H9 (cell line): ENCODE data around the gene PTGES2. TPM values are rescaled to one million over a fixed set of nuclear protein-coding genes. Genes with fewer than 3 reads are reported as not detected.

Experiments
- DNase-seq: peaks from one replicate; pipeline ENCODE4 v3.0.0-alpha.2; 2017
- H2AFZ ChIP-seq: one replicate; pipeline ENCODE4 v1.6.1; 2013; ENCODE audit warnings: mild to moderate bottlenecking, low read length, control low read depth, moderate library complexity
- H2AK5ac ChIP-seq: 2 replicates; pipeline ENCODE4 v1.6.1; 2013; ENCODE audit warnings: low read length, control low read depth, mixed read lengths; ENCODE audit not compliant: insufficient read length
- H2BK120ac ChIP-seq: one replicate; pipeline ENCODE4 v1.6.1; 2013; ENCODE audit warnings: low read depth, mild to moderate bottlenecking, low read length, control low read depth, inconsistent platforms; ENCODE audit not compliant: poor library complexity, severe bottlenecking
- H2BK12ac ChIP-seq: 2 replicates; pipeline ENCODE4 v1.6.1; 2013; ENCODE audit warnings: low read length, control low read depth, mixed read lengths, low read depth; ENCODE audit not compliant: insufficient read length
- H2BK15ac ChIP-seq: 2 replicates; pipeline ENCODE4 v1.6.1; 2013; ENCODE audit warnings: low read depth, low read length, control low read depth
- H2BK20ac ChIP-seq: one replicate; pipeline ENCODE4 v1.6.1; 2013; ENCODE audit warnings: low read depth, mild to moderate bottlenecking, low read length, control low read depth, inconsistent platforms; ENCODE audit not compliant: poor library complexity, severe bottlenecking
- H2BK5ac ChIP-seq: 2 replicates; pipeline ENCODE4 v1.6.1; 2013; ENCODE audit warnings: low read length, control low read depth, mixed read lengths; ENCODE audit not compliant: insufficient read length
- H3K14ac ChIP-seq: 2 replicates; pipeline ENCODE4 v1.6.1; 2013; ENCODE audit warnings: low read length, control low read depth; ENCODE audit not compliant: insufficient read depth
- H3K18ac ChIP-seq: 2 replicates; pipeline ENCODE4 v1.6.1; 2013; ENCODE audit warnings: low read depth, mild to moderate bottlenecking, mixed read lengths, low read length, control low read depth; ENCODE audit not compliant: insufficient read length
- H3K23ac ChIP-seq: 2 replicates; pipeline ENCODE4 v1.6.1; 2013; ENCODE audit warnings: low read length, control low read depth, mixed read lengths, low read depth; ENCODE audit not compliant: insufficient read length
- H3K23me2 ChIP-seq: 2 replicates; pipeline ENCODE4 v1.6.1; 2013; ENCODE audit warnings: low read depth, mild to moderate bottlenecking, mixed read lengths, low read length, control low read depth; ENCODE audit not compliant: insufficient read length, poor library complexity, severe bottlenecking
- H3K27ac ChIP-seq: 2 replicates; pipeline ENCODE4 v1.5.1; 2013; ENCODE audit warnings: low read length, control low read depth, mixed read lengths, low read depth; ENCODE audit not compliant: insufficient read length
- H3K27me3 ChIP-seq: 2 replicates; pipeline ENCODE4 v1.6.1; 2013; ENCODE audit warnings: low read length, control low read depth, inconsistent platforms; ENCODE audit not compliant: insufficient read depth
- H3K4ac ChIP-seq: 2 replicates; pipeline ENCODE4 v1.6.1; 2013; ENCODE audit warnings: low read depth, mild to moderate bottlenecking, control low read depth, inconsistent platforms, low read length, moderate library complexity
- H3K4me1 ChIP-seq: 2 replicates; pipeline ENCODE4 v1.6.1; 2013; ENCODE audit warnings: low read length, control low read depth, inconsistent platforms; ENCODE audit not compliant: insufficient read depth
- H3K4me2 ChIP-seq: 2 replicates; pipeline ENCODE4 v1.6.1; 2013; ENCODE audit warnings: low read length, control low read depth, mixed read lengths; ENCODE audit not compliant: insufficient read length, insufficient read depth
- H3K56ac ChIP-seq: 2 replicates; pipeline ENCODE4 v1.6.1; 2013; ENCODE audit warnings: low read depth, mild to moderate bottlenecking, mixed read lengths, low read length, control low read depth; ENCODE audit not compliant: insufficient read length
- H3K79me1 ChIP-seq: 2 replicates; pipeline ENCODE4 v1.6.1; 2013; ENCODE audit warnings: low read depth, mild to moderate bottlenecking, moderate library complexity, low read length, control low read depth, inconsistent platforms; ENCODE audit not compliant: insufficient read depth, poor library complexity, severe bottlenecking
- H3K79me2 ChIP-seq: 2 replicates; pipeline ENCODE4 v1.6.1; 2013; ENCODE audit warnings: low read length, control low read depth, inconsistent platforms; ENCODE audit not compliant: insufficient read depth
- H3K9ac ChIP-seq: 2 replicates; pipeline ENCODE4 v1.6.1; 2013; ENCODE audit warnings: low read length, control low read depth, mixed read lengths; ENCODE audit not compliant: insufficient read length; ENCODE audit errors: extremely low read depth
- H3K9me3 ChIP-seq: one replicate; pipeline ENCODE4 v1.6.1; 2013; ENCODE audit warnings: low read depth, low read length, inconsistent platforms; ENCODE audit not compliant: control insufficient read depth
- H3T11ph ChIP-seq: one replicate; pipeline ENCODE4 v1.6.1; 2013; ENCODE audit warnings: mild to moderate bottlenecking, low read length, control low read depth, inconsistent platforms
- H4K20me1 ChIP-seq: one replicate; pipeline ENCODE4 v1.6.1; 2013; ENCODE audit not compliant: control insufficient read depth, insufficient read length, insufficient read depth
- H4K5ac ChIP-seq: 2 replicates; pipeline ENCODE4 v1.6.1; 2013; ENCODE audit warnings: low read depth, mild to moderate bottlenecking, mixed read lengths, low read length, control low read depth; ENCODE audit not compliant: insufficient read length
- H4K8ac ChIP-seq: replicated peaks from 2 replicates; pipeline ENCODE4 v1.6.1; 2013; ENCODE audit warnings: low read length, control low read depth, mixed read lengths, low read depth; ENCODE audit not compliant: insufficient read length
- H4K91ac ChIP-seq: 2 replicates; pipeline ENCODE4 v1.6.1; 2013; ENCODE audit warnings: low read depth, mild to moderate bottlenecking, moderate library complexity, mixed read lengths, low read length, control low read depth; ENCODE audit not compliant: insufficient read length
- H3K27ac Mint-ChIP-seq, 3 experiments: 2 replicates in 2 of 3; 3 replicates in 1 of 3; pipeline ENCODE4 v1.8.0; 2020 to 2021; ENCODE audit warnings: mixed read lengths in 3 of 3, mild to moderate bottlenecking in 1 of 3, moderate library complexity in 1 of 3
- H3K27me3 Mint-ChIP-seq: 2 replicates; pipeline ENCODE4 v1.8.0; 2021; ENCODE audit warnings: low read depth, mild to moderate bottlenecking, moderate library complexity, mixed read lengths
- H3K36me3 Mint-ChIP-seq, 3 experiments: 2 replicates in 2 of 3; 3 replicates in 1 of 3; pipeline ENCODE4 v1.8.0; 2020 to 2021; ENCODE audit warnings: low read depth in 3 of 3, mixed read lengths in 3 of 3; ENCODE audit not compliant: insufficient read depth in 1 of 3
- H3K4me1 Mint-ChIP-seq, 2 experiments: 2 replicates each; pipeline ENCODE4 v1.8.0; 2020; ENCODE audit warnings: mixed read lengths in 2 of 2
- H3K4me3 Mint-ChIP-seq, 2 experiments: 2 replicates in 1 of 2; 3 replicates in 1 of 2; pipeline ENCODE4 v1.8.0; 2020 to 2021; ENCODE audit warnings: mild to moderate bottlenecking in 2 of 2, mixed read lengths in 2 of 2, moderate library complexity in 1 of 2
- H3K9me3 Mint-ChIP-seq, 2 experiments: 2 replicates in 1 of 2; 3 replicates in 1 of 2; pipeline ENCODE4 v1.8.0; 2020; ENCODE audit warnings: mild to moderate bottlenecking in 2 of 2, mixed read lengths in 2 of 2, moderate library complexity in 1 of 2
- WGBS: extraction: QIAGEN DNeasy Blood & Tissue Kit; methylation state at CpG from one replicate; pipeline ENCODE4 v1.1.7; 2013; ENCODE audit warnings: missing lambda C conversion rate, low lambda C conversion rate, mixed read lengths; ENCODE audit not compliant: insufficient read length; ENCODE audit errors: extremely low coverage; 5-methylcytosine and 5-hydroxymethylcytosine counted together
- total RNA-seq: library from RNA; stranded (reverse); gene quantifications from 2 replicates; pipeline ENCODE4 v1.2.1, GENCODE V29; 2021
- TF ChIP-seq, protein P1 (sequence below): fragments of 200-600 bp; sonication (generic); conservative IDR thresholded peaks from 3 replicates; pipeline ENCODE4 v1.8.0; 2021; ENCODE audit warnings: antibody characterized with exemption, mild to moderate bottlenecking

The PTGES2 gene
- total RNA-seq, 1 experiment from 2014 or later, result 63.9 TPM

DNA sequence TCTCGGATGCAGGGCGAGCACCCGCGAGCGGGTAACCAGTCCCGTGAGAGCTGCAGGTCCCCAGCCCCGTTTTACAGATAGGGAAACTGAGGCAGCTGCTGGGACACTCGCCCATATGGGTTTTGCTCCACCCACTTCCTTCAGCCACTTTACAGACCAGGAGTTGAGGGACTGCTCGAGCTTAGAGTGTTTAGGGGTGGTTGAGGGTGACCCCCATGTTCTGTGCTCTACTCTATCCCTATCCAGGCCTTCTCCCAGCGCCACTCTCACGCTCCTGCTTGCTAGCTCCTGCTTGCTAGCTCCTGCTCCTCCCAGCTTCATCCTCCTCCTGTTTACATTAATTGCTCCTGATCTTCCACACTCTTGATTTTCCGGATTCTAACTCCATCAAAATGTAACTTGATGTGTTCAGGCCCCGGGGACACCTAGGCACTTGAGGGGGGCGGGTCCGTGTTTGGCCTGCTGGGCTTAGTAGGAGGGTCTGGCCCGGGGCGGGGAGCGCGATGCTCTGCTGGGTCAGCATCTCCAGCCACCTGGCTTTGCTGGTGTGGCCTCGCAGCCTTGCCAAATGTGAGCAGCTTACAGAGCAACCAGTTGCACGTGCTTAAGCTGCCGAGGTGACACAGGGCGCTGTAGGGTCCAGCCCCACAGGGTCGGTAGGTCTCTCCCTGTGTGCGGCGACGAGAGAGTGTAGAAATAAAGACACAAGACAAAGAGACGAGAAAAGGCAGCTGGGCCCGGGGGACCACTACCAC, 1.5 kb upstream of the PTGES2 start:
- Histone ChIP-seq H3K9ac (no peak overlapping the region), H2AFZ (no peak overlapping the region)
- no CpG with 5 or more reads among the region's 29 CpGs for WGBS

More for the DNA sequence above, 1.5 kb upstream of the PTGES2 start:
- H3K27me3 Mint-ChIP-seq, result peaks cover 45% of the 10 kb centered on the region
- no peak overlapping the region for H3K27ac ChIP-seq
- peaks cover 12% of the 10 kb centered on the region for H3K23me2 ChIP-seq
- no peaks in the 10 kb centered on the region for H3K79me2 ChIP-seq
- no peak overlapping the region for H2AK5ac ChIP-seq
- H2BK20ac ChIP-seq, result no peak overlapping the region
- H2BK5ac ChIP-seq, result no peak overlapping the region
- H2BK15ac ChIP-seq, result no peak overlapping the region
- no peak overlapping the region for H3K56ac ChIP-seq
- H2BK120ac ChIP-seq, result no peak overlapping the region
- no peaks in the 10 kb centered on the region for H3K9me3 ChIP-seq
- H3K36me3 Mint-ChIP-seq, result peaks cover 9 to 23% (median 16%) of the 10 kb centered on the region in 3 experiments
- H4K91ac ChIP-seq, result no peak overlapping the region
- no peak overlapping the region for H3K4ac ChIP-seq
- no peak overlapping the region for H3K23ac ChIP-seq
- 0 out of 2 replicates have a peak, but pooled peaks cover 3% of the 10 kb centered on the region for H3K27me3 ChIP-seq
- H3K4me1 ChIP-seq, result no peaks in the 10 kb centered on the region
- no peak overlapping the region for H3K27ac Mint-ChIP-seq
- peak overlapping the region; percentile 58 for H3K4me2 ChIP-seq
- H4K5ac ChIP-seq, result no peak overlapping the region
- H4K20me1 ChIP-seq, result no peaks in the 10 kb centered on the region
- TF ChIP-seq, protein P1, sequence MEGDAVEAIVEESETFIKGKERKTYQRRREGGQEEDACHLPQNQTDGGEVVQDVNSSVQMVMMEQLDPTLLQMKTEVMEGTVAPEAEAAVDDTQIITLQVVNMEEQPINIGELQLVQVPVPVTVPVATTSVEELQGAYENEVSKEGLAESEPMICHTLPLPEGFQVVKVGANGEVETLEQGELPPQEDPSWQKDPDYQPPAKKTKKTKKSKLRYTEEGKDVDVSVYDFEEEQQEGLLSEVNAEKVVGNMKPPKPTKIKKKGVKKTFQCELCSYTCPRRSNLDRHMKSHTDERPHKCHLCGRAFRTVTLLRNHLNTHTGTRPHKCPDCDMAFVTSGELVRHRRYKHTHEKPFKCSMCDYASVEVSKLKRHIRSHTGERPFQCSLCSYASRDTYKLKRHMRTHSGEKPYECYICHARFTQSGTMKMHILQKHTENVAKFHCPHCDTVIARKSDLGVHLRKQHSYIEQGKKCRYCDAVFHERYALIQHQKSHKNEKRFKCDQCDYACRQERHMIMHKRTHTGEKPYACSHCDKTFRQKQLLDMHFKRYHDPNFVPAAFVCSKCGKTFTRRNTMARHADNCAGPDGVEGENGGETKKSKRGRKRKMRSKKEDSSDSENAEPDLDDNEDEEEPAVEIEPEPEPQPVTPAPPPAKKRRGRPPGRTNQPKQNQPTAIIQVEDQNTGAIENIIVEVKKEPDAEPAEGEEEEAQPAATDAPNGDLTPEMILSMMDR, result no peak
- no peak overlapping the region for H3K14ac ChIP-seq
- peaks cover 13 to 16% of the 10 kb centered on the region in 2 experiments for H3K4me1 Mint-ChIP-seq
- H4K8ac ChIP-seq, result no peak overlapping the region
- no peak overlapping the region for H2BK12ac ChIP-seq
- H3K9me3 Mint-ChIP-seq, result peaks cover 9 to 12% of the 10 kb centered on the region in 2 experiments
- H3K79me1 ChIP-seq, result no peaks in the 10 kb centered on the region
- no peak for DNase-seq
- peak overlapping the region; percentile 94 to 97 for H3K4me3 Mint-ChIP-seq
- H3T11ph ChIP-seq, result no peak overlapping the region
- no peak overlapping the region for H3K18ac ChIP-seq
